Activated CD8-positive, alpha-beta memory T cell treated with anti-CD3 and anti-CD28 coated beads for 36 hours (primary cell): ENCODE measurements around the gene ADAMTS6. TPM values are rescaled to one million over a fixed set of nuclear protein-coding genes. Genes with fewer than 3 reads are reported as not detected.

Experiments
- CTCF ChIA-PET: fragments of 350-600 bp; sonication (Branson Sonifier 250); formaldehyde crosslinking; loops from one replicate; lab custom pipeline; 2021; ENCODE audit warnings: antibody characterized with exemption; lab: Charles Lee
- POLR2A ChIA-PET: fragments of 350-600 bp; sonication (Branson Sonifier 250); formaldehyde crosslinking; loops from one replicate; lab custom pipeline; 2021; ENCODE audit warnings: antibody characterized with exemption; lab: Charles Lee
- total RNA-seq, 2 experiments: library from RNA; stranded (reverse); gene quantifications; one replicate each; pipeline ENCODE4 v1.2.3, GENCODE V29; 2021

Gene ADAMTS6
- total RNA-seq, 2 experiments from 2014 or later, result 1.3 to 1.4 TPM

DNA sequence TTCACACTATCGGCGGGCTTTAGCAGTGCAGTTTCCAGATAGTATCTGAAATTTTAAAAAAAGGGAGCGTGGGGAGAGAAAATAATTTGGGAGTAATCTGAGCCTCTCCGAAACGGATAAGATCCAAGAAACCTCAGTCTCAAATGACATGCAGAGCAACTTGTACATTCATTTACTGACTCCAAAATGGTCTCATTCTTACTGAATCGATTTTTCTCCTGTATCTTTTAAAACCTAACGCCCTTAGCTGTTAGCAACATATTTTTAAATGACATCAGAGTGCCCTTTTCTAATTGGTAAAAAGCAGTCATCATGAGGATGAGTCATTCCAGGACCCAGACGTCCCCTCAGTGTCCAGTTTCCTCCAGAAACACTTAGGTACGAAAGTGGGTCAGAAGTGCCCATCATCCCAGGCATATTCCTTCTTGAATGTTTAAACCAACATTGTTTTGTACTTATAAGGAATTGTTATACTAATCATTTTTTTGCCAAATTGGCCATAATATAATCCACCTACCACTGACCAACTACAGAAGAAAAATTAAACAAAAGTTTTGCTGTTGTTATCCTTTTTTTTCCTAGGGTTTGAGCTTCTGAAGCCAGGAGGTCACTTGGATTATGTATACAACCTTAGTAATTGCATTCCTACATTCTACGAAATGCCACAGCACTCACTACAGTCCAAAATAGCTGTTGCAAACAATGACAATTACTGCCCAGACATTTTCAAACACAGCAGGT is 354.4 kb downstream of the ADAMTS6 start:
- CTCF ChIA-PET, result no interaction called here

DNA sequence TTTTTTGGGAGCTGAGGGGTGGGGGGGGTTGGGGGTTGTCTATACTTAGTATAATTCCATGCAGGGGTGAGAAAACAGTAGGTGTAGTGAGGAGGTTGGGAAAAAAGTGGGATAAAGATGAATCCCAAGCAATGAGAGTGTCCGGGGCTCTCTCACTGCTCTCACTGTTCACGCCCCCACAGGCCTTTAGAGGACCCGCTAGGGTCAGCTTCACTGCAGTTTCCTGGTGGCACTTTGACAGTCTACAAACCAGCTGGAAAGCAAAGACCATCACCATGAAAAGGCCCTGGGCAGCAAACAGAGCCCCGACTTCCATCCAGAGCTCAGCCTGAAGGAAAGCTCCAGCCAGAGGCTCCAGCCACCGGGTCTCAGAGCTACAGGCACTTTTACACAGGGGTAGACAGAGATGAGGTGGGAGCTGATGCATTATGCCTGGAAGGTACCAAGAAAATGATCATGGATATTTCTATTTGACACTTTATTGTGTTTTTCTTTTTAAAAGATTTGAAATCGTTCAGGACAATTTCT is 355.1 kb downstream of the ADAMTS6 start:
- CTCF ChIA-PET, result no interaction called here
- POLR2A ChIA-PET, result no interaction called here

More for the DNA sequence above, 354.4 kb downstream of the ADAMTS6 start:
- POLR2A ChIA-PET, result no interaction called here

DNA sequence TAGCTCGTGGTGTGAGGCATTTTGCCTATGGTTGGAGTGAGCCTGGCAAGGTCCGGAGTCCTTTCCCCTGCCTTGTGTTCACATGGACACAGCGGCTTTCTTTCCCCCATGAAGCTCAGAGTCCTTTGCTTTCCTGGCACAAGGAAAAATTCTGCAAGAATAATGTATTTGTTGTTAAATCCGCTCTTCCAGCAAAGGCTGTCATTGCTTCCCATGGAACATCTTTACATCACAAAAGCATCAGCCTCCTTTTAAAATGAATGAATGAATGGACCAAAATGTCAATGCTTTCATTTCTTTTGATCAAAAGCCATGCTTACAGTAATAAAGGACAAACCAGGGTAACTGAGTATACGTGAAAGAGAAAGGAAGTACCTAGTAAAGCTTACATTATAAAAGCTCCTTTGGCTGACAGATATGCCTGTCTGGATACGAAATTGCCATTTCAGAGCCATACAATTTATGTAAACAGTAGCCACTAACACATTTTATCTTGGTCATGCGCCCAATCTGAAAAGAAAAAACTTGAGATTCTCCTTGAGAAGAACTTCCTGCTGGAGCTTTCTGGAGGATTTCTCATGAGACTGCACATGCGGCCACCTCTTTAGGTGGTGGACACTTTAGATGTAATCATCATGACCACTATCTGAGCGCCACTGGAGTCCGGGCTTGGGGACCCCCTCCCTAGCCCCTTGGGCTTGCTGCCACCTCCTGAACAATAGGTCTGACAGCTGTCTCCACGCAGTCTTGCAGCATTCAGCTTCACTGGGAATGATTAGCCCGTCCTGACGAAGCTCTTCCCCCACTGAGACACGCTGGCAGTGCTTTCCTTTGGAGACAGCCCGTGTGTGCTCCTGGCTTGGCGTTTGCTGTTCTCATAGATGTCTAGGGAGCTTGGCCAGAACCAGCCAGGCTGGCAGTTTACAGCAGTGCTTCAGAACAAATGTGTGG is 355.9 kb downstream of the ADAMTS6 start:
- ChIA-PET POLR2A (no interaction called here), CTCF (no interaction called here)

DNA sequence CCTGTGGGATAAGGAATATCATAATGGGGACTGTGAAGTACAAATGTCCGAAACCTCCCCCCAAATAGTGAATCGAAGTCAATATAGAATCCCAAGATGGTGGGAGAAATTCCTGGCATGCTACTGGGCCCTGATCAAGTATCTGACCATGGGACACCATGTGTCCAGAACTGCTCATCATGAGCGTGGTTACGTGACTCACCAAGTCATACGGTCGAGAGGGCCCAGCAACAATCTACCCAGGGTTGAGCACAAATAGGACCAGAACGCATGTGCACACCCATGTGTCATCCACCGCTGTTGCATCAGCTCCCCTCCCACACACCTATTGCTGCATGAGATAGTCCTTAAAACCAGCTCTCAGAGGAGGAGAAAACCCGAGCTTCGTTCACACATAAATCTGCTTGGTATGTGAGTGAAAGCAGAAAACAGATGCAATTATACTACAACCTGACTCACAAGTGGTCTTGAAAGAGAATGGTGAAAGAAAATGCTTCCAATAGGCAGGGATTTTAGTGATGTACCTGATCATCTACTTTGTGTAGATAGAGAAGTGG is 359.8 kb downstream of the ADAMTS6 start:
- ChIA-PET CTCF (no interaction called here), POLR2A (no interaction called here)

DNA sequence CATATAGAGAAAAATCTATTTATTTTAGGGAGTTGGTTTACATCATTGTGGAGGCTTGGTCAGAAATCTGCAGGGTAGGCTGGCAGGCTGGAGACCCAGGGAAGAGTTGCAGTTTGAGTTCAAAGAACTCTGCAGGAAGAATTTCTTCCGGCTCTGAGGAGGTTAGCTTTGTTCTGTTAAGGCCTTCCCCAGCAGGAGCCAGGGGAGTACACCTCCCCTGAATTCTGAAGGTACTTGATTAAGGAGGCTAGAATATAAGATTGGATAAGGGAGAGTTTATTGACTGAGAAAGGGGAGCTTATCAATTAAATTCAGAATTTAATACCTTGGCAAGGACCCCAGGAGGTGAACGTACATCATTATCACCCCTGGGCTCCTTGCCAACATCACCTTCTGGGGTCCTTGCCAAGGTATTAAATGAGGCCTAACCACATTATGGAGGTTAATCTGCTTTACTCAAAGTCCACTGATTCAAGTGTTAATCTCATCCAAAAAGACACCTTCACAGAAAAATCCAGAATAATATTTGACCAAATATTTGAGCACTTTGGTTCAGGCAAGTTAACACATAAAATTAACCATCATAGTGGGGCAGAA is 361.3 kb downstream of the ADAMTS6 start:
- POLR2A ChIA-PET, result interaction anchor here (0.6 kb wide), 1 partner anchor 27 kb away, joined by 6 read pairs; no protein-coding TSS in a partner anchor
- CTCF ChIA-PET, result no interaction called here

DNA sequence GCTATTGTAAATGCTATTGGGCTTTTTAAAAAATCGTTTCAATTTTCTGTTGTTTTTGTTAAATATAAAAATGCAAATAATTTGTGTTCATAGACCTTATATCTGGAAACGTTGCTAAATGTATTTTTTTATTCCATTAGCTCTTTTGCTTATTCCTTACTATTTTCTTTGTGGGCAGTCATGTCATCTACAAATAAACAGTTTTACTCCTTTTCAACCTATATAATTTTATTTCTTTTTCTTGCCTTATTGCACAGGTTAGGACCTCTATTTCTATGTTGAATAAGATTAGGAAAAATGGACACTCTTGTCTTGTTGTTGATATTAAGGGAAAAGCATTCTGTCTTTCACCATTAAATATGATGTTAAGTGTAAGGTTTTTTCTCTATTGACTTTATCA is 364.2 kb downstream of the ADAMTS6 start:
- POLR2A ChIA-PET, result no interaction called here
- CTCF ChIA-PET, result no interaction called here

DNA sequence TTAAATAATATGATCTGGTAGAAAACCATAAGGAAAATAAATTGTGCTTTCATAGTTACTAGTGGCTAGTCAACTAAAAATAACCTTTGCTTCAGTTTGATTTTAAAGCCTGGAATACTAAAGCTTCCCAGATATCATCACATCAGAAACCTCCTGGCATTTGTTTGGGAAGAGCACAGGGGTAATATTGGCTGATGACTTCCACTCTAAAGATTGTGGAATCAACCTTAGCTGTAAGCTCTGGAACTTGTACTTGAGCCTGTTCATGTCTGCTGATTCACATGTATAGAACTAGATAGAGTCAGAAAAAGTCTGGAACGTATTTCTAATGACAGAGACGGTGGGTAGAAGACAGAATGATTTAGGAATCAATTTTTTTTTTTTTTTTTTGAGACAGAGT is 367.9 kb downstream of the ADAMTS6 start:
- ChIA-PET POLR2A (no interaction called here), CTCF (no interaction called here)

DNA sequence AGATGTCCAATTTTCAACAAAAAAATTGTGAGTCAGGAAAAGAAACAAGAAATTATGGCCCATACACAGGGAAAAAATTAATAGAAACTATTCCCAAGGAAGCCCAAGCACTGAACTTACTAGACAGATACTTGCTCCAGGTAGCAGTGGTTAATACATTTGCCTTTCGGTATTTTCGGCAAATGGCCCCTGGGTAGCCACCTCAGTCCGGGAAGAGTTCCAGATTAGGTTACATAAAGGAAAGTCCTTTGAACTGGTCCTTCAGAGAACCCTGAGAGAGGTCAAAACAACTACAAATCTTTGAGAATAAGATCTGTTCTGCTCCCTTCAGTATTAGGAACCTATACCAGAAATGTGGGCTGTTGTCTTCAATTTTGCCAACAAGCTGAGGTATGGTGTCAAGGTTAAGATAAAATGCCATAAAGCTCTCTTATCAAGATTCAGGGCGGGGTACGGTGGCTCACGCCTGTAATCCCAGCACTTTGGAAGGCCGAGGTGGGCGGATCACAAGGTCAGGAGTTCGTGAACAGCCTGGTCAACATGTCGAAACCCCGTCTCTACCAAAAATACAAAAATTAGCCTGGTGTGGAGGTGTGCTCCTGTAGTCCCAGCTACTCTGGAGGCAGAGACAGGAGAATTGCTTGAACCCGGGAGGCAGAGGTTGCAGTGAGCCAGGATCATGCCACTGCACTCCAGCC is 369.6 kb downstream of the ADAMTS6 start:
- ChIA-PET CTCF (no interaction called here), POLR2A (no interaction called here)

DNA sequence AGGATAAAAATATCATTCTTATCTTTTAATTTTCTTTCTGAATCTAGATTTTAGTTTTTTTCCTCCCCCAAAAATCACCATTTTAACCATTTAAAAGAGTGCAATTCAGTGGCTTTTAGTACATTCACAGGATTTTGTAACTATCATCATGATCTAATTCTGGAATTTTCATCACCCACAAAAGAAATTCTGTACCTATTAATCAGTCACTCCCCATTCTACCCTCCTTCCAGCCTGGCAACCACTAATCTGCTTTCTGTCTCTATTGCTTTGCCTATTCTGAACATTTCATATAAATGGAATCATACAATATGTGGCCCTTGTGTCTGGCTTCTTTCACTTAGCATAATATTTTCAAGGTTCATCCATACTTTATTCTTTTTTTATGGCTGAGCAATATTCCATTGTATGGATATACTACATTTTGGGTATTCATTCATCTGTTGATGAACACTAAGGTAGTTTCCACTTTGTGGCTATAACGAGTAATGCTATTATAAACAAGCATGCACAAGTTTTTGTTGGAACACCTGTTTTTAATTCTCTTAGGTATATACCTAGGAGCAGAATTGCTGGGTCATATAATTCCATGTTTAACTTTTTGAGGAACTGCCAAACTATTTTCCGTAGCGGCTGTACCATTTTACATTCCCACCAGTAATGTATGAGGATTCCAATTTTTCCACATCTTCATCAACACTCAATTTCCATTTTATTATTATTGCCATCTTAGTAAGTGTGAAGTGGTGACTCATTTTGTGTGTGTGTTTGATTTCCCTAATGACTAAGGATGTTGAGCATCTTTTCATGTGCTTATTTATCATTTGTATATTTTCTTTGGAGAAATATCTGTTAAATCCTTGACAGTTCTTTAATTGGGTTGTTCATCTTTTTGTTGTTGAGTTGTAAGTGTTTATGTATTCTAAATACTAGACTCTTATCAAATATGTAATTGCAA is 372.7 kb downstream of the ADAMTS6 start:
- CTCF ChIA-PET, result no interaction called here
- POLR2A ChIA-PET, result no interaction called here

DNA sequence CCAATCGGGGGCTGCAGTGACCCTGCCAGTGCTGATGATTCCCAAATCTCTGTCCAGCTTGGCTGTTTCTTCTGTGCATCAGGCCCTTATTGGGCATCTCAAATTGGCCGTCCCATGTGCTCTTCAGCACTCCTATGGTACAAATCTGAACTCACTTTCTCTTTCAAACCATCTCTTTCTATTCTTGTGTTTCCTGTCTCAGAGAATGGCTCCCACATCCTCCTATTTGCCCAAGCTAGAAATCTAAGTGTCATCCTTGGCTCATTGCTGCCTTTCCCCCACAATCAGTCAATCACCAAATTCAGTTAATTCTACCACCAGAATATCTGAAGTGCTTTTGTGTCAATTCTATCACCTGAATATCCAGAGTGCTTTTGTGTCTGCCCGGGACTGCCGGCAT is 376.4 kb downstream of the ADAMTS6 start:
- POLR2A ChIA-PET, result no interaction called here
- CTCF ChIA-PET, result no interaction called here

DNA sequence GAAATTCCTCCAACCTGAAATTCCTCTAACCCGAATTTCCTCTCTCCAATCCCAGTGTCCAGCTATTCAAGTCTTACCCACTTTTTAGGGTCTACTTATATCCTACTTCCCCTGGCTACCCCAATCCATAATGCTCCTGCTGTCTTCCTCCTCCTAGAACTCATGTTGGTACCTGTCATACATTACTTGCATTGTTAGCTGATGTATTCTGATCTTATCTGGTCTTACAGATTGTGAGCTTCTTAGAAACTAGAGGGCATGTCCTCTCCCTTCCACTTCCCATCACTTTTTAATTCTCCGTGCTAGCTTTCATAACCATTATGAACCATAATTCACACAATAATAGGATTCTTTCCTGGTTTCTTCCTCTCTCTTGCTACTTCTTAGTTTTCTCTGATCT is 376.9 kb downstream of the ADAMTS6 start:
- CTCF ChIA-PET, result no interaction called here
- POLR2A ChIA-PET, result no interaction called here

DNA sequence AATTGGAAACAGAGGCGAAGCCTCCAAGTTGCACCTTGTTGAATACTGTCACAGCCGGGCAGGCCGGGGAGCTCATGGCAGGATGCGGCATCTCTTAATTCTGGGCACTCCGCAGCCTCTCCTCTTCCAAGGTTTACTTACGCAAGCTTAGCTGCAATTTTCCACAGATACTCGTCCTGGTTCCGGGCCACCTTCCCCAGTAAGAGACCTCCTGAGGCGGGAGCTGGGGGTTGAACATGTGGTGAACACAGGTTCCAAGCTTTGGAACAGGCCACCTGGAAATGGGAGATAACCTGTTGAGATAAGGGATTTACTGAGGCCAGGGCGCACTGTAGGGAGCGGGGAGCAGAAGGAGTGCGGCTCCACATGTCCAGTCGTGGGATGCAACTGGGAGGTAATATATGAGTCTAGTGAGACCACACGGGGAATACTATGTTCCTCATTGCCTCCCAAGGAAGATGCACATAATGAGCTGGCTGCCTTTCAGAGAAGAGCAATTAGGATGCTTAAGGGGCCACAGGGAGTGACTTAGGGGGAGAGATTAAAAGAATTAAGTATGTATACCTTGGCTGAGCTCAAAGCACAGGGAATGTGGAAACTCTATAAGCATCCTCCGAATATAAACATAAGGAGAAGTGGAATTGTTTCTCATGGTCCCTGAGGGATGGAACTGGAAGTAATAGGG is 377.8 kb downstream of the ADAMTS6 start:
- ChIA-PET CTCF (interaction anchor here (0.8 to 2.1 kb wide), 3 partner anchors 69 to 379 kb away, joined by 3 to 5 read pairs (median 4); no protein-coding TSS in a partner anchor), POLR2A (interaction anchor here (0.7 to 0.9 kb wide), 2 partner anchors 68 to 88 kb away, joined by 3 read pairs; no protein-coding TSS in a partner anchor)

DNA sequence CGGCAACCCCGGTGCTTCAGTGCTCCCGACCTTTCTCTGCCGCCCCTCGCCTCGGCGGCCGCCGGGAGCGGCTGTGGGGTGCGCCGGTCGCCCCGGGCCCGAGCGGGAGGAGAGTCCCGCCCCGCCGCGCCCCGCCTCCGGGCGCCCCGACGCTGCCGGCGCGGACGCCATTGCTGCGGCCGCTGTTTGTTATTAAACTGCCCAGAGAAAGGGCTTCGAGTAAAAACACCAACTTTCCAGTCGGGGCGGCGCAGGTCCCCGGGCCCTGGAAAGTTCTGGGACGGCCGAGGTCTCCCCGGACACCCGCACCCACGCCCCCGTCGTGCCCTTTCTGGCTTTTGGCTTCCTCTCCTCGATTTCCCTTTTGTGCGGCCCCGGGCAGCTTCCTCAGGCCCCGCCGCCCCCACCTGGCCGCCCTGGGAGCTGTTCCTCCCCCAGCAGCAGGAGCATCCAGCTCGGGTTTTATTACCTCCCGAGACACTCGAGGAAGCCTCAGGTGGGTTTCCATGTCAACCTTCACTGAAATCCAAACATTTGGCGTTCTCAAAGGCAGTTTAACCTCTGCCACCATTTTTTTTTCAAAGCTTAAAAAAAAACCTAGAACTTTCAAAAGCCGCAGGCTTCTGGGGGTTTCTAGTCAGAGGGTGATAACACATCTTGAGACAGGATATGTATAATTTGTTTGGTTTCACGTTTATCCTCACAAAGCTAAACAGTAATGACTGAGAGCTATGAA is 378.6 kb downstream of the ADAMTS6 start:
- ChIA-PET POLR2A (interaction anchor here (0.7 to 0.9 kb wide), 2 partner anchors 68 to 89 kb away, joined by 3 read pairs; no protein-coding TSS in a partner anchor), CTCF (interaction anchor here (0.8 to 2.1 kb wide), 3 partner anchors 68 to 380 kb away, joined by 3 to 5 read pairs (median 4); no protein-coding TSS in a partner anchor)

DNA sequence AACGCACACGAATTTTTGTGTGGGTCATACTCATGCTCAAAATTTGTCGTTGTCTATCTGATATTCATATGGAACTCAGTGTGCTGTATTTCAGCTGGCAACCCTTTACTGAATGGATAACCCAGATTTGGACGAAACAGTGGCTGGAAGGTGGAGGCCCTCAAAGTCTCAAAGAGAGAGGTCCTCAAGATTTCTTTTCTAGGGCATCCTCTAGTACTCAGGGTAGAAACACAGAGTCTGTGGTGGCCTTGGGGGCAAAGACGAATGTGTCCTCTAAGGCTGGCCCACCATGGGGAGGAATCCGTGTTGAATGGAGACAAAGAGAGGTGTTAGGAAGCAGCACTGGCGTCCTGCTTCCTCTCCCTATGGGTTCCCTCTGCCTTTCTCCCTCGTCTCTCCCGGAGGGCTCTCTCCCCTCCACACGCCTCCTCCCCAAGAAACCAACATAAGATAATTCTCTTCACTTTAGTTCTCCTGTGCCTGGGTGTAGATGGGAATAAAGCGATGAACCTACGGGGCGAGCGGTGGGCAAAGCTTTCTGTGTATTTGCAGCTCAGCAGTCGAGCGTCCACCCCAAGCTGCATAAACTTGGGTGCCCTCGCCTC is 379.2 kb downstream of the ADAMTS6 start:
- ChIA-PET CTCF (interaction anchor here (2.1 kb wide), 1 partner anchor 381 kb away, joined by 4 read pairs; no protein-coding TSS in a partner anchor), POLR2A (no interaction called here)

DNA sequence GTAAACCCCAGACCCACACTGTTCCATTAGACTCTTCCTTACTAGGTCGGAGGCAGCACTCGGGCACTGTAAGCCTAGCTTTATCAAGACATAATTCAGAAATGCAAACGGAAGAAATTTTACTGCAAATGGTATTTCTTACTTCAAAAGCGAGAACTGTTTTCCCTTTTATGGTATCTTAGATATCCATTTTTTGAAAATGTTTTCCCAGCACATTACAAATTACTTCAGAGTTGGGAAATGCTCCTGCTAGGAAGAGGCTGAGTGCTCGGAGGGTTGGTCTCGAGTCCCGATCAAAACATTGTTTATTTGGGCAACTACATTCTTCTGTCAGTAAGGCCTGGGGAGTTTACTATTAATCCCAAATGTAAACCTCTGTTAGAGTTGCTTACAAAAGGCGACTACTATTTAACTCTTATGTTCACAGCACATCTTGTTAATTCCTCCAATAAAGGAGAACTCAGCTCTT is 380.1 kb downstream of the ADAMTS6 start:
- POLR2A ChIA-PET, result no interaction called here
- CTCF ChIA-PET, result no interaction called here
